ENCODE results near the gene ANTXRL.
"Not testable (repeated sequence)": the region's sequence is repeated elsewhere in the genome, so short reads cannot be mapped to it uniquely, and the experiment has no call there.

ANTXRL gene

DNA sequence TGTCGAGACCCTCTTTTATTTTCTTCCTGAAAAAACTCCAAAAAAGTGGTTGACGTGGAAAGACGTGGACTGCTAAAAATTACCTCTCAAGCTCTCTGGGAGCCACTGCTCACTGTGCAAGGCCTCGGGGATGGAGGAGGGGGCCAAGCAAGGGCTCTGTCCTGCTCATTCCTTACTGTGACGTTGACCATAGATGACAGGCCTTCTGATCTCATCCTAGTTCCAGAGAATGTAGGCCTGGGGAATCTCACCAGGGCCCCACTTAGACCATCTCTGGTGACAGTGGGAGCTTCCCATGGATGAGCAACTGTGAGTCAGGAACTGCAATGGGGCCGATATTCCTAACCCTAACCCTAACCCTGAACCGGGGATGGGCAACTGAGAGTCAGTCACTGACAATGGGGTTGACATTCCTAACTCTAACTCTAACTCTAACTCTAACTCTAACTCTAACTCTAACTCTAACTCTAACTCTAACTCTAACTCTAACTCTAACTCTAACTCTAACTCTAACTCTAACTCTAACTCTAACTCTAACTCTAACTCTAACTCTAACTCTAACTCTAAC lies 15.8 kb upstream of the ANTXRL start:
- intact Hi-C loops (cut with DNase I), result not testable (repeated sequence)

DNA sequence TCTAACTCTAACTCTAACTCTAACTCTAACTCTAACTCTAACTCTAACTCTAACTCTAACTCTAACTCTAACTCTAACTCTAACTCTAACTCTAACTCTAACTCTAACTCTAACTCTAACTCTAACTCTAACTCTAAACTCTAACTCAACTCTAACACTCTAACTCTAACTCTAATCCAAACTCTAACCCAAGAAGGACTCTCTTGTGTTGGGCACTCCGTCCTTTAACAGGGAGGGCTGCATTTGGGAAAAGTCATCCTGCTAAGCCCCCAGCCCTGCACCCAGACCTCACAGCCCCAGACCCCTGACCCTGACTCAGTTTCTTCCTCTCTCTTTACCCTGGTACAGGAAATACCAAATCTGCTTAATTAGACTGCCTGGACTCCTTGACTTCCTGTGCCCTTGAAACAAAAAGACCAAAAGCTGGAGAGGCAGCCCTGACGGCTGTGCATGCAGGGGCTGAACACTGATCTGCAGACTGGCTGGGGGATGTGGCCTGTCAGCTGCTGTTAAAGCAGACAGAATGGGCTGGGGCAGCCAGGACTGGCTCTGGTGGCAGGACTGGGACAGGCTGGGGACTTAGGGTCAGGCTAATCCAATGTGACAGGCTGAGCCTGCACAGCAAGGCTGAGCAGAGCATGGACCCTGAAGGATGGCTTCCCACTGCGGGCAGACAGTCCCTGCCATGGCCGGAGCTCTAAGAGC lies 14.8 kb upstream of the ANTXRL start:
- intact Hi-C loops (cut with DNase I), result not testable (repeated sequence)
- DNase-seq, result peak in 2 of 10 donors; percentile 5 to 67

More for the DNA sequence above, 15.8 kb upstream of the ANTXRL start:
- DNase-seq, result not testable (repeated sequence)

DNA sequence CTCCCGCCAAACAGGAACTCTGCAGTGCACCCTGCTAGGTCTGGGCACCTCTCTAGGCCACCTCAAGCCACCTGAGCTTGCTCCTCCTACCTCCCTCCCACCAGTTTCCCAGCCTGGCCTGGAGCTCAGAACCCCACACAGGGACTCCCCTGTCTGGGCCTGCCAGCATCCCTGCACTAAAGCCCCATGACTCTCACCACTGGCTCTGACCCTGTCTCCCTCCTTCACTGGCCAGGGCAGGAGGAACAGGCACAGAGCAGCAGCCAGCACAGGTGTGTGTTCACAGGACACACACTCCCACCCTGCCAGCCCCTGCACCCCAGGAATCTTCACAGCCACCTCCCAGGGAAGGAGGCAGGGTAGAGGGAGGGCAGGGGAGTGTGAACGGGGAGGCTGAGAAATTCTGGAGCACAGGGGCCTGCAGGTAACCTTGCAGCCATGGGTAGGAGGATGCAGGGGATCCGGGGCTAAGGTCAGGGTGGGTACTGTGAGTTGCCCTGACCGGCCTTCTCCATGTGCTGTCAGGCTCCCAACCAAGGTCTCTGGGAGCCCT lies 13.9 kb upstream of the ANTXRL start:
- peak in 1 of 10 donors; percentile 0 for DNase-seq
- intact Hi-C loops (cut with DNase I), result no loop called here

DNA sequence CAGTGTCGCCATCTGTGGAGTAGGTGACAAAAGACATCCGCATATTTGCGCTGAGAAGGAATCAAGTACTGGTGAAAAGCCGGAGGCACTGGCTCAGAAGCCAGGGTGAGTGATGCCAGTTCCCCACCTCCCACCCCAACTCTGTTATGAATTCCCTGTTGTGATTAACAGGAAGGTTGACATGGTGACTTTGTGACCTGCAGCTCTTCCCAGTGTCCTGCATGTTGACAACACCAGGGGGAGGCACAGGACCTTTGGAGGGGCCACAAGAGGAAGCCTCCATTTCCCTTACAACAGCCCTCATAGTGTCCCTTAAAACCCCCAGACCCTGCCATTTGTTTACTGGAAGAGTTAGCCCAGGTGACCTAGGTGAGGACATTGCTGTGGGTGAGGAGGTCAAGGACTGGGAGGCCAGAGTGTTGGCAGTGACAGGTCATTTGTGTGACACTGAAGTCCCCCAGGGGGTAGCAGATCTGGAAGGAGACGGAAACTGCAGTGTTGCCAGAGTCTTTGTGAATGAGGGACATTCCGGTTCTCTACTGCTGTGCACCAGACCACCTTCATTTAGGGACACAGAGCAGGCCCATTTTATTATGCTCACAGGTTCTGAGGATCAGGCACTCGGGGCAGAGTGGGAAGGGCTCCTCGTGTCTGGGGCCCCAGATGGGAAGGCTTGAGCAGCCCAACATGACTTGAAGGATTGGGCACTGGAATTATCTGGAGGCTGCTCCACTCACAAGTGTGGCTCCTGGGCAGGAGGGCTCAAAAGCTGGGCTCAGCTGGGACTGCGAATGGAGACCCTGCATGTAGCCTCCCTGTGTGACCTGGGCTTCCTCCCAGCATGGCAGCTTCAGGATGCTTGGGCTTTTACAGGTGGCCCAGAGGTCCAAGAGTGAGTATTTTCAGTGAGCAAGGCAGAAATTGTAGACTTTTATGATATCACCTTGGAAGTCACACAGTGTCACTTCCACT lies 13.0 kb upstream of the ANTXRL start:
- peak in 1 of 10 donors; percentile 14 for DNase-seq
- intact Hi-C loops (cut with DNase I), result no loop called here

DNA sequence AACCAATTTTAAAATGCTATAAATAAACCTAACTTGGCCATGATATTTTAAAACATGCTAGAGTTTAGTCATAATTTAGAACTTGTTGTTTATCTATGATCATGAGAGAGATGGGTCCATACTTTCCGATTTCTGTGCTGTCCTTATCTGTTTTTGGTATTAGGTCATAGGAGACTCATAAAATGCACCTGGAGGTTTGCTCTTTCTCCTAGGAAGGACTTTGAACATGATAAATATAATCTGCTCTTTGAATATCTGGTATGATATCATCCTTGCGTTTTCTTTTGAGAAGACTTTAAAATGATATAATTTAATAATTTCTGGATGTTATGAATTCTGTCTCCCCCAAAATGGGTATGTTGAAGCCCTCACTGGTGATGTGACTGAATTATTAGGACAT lies 9.0 kb upstream of the ANTXRL start:
- intact Hi-C loops (cut with DNase I), result no loop called here
- DNase-seq, result no peak

DNA sequence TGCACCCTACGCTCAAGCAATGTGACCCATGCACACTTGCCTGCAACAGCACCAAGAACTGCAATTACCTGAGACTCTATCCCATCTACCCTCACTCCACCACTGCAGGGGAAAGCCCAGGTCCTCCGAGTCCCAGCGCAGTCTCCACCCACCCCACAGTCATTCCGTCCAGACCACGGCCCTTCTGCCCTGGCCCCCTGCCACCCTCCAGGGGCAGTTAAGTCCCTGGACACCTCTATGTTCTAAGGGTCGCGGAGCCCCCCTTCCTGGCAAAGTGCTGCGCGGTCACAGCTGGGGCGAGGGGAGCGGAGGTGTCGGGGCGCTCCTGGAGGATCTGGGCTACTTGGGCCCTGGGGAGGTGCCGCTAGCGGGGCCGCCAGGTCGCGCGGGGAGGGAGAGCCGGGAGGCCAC lies 4.4 kb upstream of the ANTXRL start:
- intact Hi-C loops (cut with DNase I), result loop anchor here (5.0 kb wide), 1 partner anchor 175 kb away; no protein-coding TSS in a partner anchor
- not testable (repeated sequence) for DNase-seq

DNA sequence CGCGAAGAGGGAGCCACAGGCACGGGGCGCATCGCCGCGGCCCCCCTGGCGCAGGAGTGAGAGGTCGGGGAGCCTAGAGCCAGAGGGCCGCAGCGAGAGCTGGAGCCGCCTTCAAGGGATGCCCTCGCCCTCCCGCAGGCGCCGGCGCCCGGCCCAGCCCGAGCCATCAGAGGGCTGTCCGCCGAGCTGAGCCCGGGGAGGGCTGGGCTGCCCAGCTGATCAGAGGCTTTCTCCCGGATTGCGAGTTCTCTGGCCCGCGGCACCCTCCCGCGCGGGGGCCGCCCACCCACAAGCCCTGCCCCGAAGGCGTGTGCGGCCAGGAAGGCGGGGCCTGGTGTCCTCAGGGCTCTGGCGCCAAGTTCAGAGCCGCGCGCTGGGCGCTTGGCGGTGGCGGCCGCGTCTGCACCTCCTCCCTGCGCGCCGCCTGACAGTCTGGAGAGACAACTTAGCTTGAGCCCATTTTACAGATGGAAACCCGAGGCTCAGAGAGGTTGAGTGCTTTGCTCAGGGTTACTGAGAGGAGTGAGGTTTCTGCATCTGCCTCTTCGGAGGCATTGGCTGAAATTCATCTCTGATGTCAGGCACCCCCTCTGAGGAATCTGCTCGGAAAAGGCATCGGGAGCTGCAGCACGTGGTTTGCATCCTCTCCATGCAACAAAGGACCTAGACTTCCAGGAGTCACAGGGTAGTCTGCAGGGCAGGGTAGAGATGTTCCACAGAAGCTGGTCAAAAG lies 3.8 kb upstream of the ANTXRL start:
- intact Hi-C loops (cut with DNase I), result loop anchor here (5.0 kb wide), 1 partner anchor 176 kb away; no protein-coding TSS in a partner anchor
- DNase-seq, result peak; percentile 61 to 98 (median 86)

DNA sequence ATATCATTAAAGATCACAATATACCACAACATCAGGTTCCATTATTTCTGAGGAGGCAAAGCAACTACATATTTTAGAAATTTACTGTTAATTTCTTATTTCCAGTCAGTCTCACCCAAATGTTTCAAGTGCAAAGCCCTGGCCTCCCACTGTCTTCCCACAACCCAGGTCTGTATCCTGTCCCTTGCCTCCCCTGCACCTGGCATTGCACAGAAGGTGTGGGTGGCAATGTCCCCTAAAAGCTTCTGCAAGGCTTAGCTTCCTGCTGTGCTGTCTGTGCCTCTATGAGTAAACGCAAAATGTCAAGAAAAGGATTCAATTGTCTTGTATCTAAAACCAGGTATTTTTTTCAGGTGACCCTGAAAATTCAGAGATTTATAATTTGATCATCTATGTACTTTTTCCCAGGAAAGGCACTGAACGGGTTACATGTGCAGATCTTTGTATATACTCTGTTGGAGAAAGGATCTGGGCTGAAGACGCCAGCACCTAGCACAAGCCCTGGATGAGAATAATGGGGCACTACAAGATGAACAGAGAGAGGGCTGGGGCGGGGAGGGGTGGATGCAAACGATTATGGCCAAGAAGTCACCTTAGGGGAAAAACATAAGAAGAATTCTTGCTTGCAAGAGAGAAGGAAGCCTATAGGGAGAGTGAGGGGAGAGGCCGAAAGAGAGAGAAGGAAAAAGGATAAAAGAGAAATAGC lies 3.1 kb upstream of the ANTXRL start:
- DNase-seq, result peak in 4 of 10 donors; percentile 14 to 76 (median 55)
- intact Hi-C loops (cut with DNase I), result loop anchor here (5.0 kb wide), 1 partner anchor 176 kb away; no protein-coding TSS in a partner anchor

DNA sequence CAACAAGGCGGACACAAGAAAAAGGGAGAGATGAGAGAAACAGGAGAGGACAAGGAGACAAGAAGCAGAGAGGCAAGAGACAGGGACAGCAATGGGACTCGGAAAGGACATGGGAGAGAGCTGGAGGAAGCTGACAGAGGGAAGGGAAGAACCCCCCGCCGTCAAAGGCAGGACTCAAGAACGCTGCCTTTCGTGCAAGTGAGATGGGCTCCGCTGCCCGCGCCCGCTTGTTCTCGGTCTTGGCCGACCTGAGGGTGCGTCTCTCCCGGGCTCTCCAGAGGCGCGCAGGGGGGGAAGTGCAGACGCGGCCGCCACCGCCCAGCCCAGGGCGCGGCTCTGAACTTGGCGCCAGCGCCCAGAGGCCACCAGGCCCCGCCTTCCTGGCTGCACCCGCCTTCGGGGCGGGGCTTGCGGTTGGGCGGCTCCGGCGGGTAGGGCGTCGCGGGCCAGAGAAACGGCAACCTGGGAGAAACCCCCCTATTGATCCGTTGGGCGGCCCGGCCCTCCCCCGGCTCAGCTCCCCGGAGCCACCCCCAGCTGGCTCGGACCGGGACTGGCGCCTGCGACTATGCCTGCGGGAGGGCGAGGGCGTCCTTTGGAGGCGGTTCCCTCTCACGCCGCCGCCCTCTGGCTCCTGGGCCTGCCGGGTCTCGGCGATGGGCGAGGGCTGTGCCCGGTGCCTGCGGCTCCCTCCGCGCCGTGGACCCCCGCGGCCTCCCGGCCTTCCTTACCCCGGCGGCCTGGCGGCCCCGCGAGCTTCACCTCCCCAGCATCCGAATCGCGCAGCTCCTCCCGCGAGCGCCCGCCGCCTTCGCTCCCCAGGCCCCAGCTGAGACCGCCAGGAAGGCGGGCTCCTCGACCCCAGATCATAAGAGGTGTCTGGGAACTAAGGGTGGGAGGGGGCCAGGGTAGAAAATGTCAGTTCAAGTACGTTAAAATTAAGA lies 2.2 kb upstream of the ANTXRL start:
- intact Hi-C loops (cut with DNase I), result loop anchor here (5.0 kb wide), 1 partner anchor 177 kb away; no protein-coding TSS in a partner anchor
- peak; percentile 58 to 97 (median 82) for DNase-seq

DNA sequence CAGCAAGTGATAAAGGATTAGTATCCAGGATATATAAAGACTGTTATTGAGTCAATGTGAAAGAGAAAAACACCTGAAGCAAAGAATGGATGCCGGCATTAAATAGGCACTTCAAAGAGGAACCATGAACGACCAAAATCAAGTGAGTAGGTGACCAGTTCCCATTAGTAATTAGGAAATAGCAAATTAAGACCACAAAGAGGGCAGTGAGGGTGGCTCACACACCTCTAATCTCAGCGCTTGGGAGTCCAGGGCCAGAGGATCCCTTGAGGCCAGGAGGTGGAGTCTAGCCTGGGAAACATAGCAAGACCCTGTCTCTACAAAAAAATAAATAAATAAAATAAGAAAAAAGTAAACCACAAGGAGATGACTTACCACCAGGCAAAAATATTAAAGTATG lies 1.5 kb upstream of the ANTXRL start:
- intact Hi-C loops (cut with DNase I), result no loop called here
- peak in 3 of 10 donors; percentile 7 to 28 (median 7) for DNase-seq

DNA sequence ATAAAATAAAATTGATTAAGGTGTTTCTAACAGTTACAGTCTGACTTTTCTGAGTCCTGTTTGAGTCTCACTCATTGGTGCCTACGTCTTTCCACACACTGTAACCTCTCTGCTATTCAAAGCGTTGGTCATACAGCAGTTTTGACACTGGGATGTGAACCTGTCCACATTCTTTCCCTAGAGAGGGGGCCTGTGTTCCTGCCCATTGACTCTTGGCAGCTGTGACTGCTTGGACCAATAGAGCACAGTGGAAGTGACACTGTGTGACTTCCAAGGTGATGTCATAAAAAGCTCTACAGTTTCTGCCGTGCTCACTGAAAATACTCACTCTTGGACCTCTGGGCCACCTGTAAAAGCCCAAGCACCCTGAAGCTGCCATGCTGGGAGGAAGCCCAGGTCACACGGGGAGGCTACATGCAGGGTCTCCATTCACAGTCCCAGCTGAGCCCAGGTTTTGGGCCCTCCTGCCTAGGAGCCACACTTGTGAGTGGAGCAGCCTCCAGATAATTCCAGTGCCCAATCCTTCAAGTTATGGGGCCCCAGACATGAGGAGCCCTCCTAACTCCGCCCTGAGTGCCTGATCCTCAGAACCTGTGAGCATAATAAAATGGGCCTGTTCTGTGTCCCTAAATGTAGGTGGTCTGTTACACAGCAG lies 704 bp upstream of the ANTXRL start:
- intact Hi-C loops (cut with DNase I), result no loop called here
- DNase-seq, result peak in 3 of 10 donors; percentile 9 to 65 (median 25)

DNA sequence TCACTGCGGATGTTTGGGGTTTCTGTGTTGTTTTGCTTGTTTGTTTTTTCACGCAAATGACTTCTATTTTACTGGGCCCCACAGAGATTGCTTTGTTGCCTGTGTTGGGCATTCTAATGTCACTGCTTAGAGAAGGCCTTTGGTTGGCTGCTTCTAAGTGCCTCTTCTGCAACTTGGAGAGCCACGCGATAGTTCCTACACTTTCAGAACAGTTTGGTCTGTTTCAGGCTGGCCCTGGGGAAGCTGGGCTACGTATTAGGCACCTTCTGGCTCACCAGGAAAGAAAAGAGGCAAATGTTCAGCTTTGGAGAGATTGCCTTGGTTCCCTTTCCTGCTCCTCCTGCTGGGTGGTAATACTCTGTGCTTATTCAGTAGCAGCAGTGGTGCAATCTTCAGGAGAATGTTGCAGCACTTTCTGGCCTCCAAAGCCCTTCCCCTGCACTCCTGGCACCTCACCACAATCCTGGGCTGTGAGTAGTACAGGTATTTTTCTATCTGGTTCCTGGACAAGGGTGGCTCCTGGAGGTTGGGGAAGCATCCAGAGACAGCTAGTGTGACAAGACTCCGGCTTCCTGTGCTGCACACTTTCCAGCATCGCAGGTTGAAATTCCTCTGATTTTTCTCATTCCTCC lies 1.2 kb downstream of the ANTXRL start:
- peak in 2 of 10 donors; percentile 16 to 31 for DNase-seq
- intact Hi-C loops (cut with DNase I), result no loop called here

DNA sequence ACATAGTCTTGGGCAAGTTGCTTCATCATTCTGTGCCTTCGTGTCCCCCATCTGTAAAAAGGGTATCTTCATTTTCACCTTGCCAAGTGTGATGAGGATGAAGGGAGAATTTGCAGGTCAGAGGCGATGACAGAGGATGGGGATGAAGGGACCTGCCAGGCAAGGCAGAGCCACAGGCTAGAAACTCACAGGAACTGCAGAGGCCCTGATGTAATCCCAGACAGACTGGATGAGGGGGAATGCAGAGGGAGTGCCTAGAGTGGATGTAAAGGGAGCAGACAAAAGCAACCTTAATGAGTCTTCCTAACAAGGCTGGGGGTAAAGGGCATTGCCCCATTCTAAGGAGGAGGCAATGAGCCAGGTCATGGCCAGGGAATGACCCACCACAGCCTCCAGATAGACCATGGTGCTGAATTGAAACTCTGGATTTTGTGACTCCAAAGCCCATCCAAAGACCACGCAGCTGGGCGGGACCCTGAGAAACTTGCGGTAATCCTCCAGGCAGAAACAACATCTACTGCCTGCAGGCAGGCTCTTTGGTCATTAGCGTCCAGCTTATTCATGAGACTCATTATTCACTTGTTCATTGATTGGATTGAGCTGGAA lies 1.9 kb downstream of the ANTXRL start:
- intact Hi-C loops (cut with DNase I), result no loop called here
- DNase-seq, result peak in 2 of 10 donors; percentile 24 to 29

DNA sequence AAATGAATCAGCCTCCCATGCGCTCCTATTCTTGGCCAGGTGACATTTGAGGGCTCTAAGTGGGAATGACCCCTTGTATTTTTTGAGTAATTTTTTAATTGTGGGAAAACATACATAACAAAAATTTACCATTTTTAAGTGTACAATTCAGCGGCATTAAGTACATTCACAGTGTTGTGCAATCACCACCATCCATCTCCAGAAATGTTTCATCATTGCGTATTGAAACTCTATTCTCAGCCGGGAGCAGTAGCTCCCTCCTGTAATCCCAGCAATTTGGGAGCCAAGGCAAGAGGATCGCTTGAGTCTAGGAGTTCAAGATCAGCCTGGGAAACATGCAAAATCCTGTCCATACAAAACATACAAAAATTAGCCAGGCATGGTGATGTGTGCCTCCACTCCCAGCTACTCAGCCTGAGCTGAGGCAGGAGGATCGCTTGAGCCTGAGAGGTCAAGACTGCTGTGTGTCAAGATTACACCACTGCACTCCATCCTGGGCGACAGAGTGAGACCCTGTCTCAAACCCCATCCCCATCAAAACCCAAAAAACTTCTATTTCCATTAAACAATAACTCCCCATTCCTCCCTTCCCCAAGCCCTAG lies 2.5 kb downstream of the ANTXRL start:
- intact Hi-C loops (cut with DNase I), result no loop called here
- DNase-seq, result peak in 2 of 10 donors; percentile 33 to 34

DNA sequence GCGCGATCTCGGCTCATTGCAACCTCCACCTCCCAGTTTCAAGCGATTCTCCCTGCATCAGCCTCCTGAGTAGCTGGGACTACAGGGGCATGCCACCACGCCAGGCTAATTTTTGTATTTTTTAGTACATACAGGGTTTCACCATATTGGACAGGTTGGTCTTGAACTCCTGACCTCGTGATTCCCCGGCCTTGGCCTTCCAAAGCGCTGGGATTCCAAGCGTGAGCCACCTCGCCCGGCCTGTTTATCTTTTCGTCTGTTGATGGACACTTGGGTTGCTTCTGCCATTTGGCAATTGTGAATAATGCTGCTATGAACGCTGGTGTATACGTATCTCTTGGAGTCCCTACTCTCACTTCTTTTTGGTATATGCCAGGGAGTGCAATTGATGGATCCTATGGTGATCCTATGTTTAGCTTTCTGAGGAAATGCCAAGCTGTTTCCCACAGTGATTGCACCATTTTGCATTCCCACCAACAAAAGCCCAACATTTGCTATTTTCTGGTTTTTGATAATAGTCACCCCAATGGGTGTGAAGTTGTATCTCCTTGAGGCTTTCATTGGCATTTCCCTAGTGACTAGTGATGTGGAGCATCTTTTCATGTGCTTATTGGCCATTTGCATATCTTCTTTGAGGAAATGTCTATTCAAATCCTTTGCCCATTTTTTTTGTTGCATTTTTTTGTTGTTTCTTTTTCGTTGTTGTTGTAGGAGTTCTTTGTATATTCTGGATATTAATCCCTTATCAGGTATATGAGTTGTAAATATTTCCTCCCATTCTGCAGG lies 3.5 kb downstream of the ANTXRL start:
- intact Hi-C loops (cut with DNase I), result no loop called here
- DNase-seq, result peak in 2 of 10 donors; percentile 19 to 76
